GM12875 (cell line): ENCODE data around the gene KCNS1.
"Not testable (repeated sequence)": the region's sequence is repeated elsewhere in the genome, so short reads cannot be mapped to it uniquely, and the experiment has no call there.

ENCODE experiments used
- H3K4me3 ChIP-seq: one replicate; pipeline ENCODE4 v1.5.1; 2011; ENCODE audit warnings: low read depth, low read length, control low read depth
- TF ChIP-seq, protein P1 (sequence below): IDR thresholded peaks from 2 replicates; pipeline ENCODE4 v1.5.1; 2011; ENCODE audit warnings: low read depth, mild to moderate bottlenecking, control low read depth, inconsistent platforms, low read length, moderate library complexity, borderline replicate concordance; ENCODE audit not compliant: insufficient read depth

The KCNS1 gene

GRCh38 chr20:45067087-45067486, 33.8 kb downstream of the KCNS1 start:
- no peak overlapping the region for H3K4me3 ChIP-seq
- TF ChIP-seq, protein P1, sequence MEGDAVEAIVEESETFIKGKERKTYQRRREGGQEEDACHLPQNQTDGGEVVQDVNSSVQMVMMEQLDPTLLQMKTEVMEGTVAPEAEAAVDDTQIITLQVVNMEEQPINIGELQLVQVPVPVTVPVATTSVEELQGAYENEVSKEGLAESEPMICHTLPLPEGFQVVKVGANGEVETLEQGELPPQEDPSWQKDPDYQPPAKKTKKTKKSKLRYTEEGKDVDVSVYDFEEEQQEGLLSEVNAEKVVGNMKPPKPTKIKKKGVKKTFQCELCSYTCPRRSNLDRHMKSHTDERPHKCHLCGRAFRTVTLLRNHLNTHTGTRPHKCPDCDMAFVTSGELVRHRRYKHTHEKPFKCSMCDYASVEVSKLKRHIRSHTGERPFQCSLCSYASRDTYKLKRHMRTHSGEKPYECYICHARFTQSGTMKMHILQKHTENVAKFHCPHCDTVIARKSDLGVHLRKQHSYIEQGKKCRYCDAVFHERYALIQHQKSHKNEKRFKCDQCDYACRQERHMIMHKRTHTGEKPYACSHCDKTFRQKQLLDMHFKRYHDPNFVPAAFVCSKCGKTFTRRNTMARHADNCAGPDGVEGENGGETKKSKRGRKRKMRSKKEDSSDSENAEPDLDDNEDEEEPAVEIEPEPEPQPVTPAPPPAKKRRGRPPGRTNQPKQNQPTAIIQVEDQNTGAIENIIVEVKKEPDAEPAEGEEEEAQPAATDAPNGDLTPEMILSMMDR = no peak

DNA sequence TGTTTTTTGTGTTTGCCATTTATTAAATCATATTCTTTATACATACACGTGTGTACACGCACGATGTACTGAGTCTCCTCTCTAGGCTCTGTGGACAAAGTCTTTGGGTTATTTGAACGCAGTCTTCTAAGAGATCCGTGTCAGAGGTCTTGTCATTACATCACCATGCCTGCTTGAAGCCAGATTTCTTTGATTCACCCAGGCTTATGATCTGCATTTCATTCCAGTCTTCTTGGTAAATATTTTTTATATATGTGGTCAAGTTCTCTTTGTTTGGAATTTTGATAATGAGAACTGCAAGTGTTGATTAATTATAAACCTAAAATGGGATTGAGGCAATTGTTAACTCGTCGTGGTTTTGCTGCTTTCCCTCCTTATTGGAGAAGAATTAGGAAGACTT, 34.6 kb downstream of the KCNS1 start:
- H3K4me3 ChIP-seq = no peak overlapping the region
- TF ChIP-seq, protein P1 = no peak

DNA sequence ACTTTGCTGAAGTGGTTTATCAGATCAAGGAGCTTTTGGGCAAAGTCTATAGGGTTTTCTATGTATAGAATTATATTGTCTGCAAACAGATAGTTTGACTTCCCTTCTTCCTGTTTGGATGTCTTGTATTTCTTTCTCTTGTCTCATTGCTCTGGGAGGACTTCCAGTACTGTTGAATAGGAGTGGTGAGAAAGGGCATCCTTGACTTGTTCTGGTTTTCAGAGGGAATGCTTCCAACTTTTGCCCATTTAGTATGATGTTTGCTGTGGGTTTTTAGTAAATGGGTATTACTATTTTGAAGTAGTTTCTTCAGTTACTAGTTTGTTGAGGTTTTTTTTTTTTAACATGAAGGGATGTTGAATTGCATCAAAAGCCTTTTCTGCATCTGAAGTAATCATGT, 36.1 kb downstream of the KCNS1 start:
- TF ChIP-seq, protein P1 = no peak
- H3K4me3 ChIP-seq = no peak overlapping the region

- not testable (repeated sequence) for H3K4me3 ChIP-seq
These were observed 37.8 kb downstream of the KCNS1 start for GRCh38 chr20:45063107-45063506.

DNA sequence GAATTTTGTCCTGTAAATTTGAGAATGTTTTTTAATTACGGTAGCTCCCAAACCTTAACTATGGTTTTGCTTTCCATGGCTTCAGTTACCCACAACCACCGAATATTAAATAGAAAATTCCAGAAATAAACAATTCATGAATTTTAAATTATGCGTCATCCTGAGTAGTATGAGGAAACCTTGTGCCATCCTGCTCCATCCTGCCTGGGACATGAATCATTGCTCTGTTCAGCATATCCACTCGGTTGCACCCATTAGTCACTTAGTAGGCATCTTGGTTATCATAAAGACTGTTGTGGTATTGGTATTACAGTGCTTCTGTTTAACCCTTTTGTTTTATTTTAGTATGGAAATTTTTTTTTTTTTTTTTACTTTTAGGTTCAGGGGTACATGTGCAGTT, 39.7 kb downstream of the KCNS1 start:
- H3K4me3 ChIP-seq = no peak overlapping the region
- TF ChIP-seq, protein P1 = no peak

GRCh38 chr20:45060294-45060693, 40.6 kb downstream of the KCNS1 start:
- H3K4me3 ChIP-seq = no peak overlapping the region
- TF ChIP-seq, protein P1 = no peak

DNA sequence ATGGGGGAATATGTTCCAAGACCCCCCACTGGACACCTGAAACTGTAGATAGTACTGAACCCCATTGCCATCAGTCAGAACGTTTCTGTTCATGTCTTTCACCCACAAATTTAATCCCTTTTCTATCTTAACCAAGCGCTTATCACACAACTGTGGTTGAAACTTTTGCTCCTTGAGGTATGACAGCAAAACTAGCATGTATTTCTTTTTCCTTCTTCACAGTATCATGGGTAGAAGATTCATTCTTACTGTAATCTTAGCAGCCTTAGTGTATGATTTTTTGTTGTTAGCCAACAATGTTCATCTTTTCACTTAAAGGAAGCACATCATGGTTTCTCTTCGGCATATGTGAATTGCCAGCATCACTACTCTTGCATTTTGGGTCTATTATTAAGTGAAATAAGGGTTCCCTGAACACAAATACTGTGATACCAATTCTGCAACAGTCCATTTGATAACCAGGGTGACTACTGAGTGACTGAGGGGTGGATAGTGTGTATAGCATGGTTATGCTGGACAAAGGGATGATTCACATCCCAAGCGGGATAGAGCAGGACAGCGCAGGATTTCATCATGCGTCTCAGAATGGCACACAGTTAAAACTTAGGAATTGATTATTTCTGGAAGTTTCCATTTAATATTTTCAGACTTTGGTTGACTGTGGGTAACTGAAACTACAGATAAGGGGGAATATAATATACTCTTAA, 41.8 kb downstream of the KCNS1 start:
- no peak overlapping the region for H3K4me3 ChIP-seq
- TF ChIP-seq, protein P1 = no peak
